ENCODE results near the gene CGB5. TPM values are rescaled to one million over a fixed set of nuclear protein-coding genes. Genes with fewer than 3 reads are reported as not detected.

The CGB5 gene
- total and polyA plus RNA-seq, 8 donors: not detected

GRCh38 chr19:49010453-49010852 is 33.2 kb upstream of the CGB5 start:
- no peak for DNase-seq
- intact Hi-C loops (cut with DNase I; ENCODE audit: low total_unique reads): no loop called here
- no peaks in the 10 kb centered on the region for H3K27me3 ChIP-seq
- no peaks in the 10 kb centered on the region for H3K4me1 ChIP-seq
- 89 to 93% (median 91%) methylated on average over 17 to 18 of the region's 18 CpGs for WGBS, 5 donors
- no peak overlapping the region for H3K27ac ChIP-seq
- no peaks in the 10 kb centered on the region for H3K9me3 ChIP-seq
- H3K4me3 ChIP-seq: no peak overlapping the region
- H3K36me3 ChIP-seq: peaks cover 42 to 98% (median 96%) of the 10 kb centered on the region in 4 donors
- TF ChIP-seq EP300 (IDR thresholded peaks at IDR 0.05) (no peak), POLR2AphosphoS5 (IDR thresholded peaks at IDR 0.05) (no peak), POLR2A (IDR thresholded peaks at IDR 0.05) (no peak)
- TF ChIP-seq, protein P1, sequence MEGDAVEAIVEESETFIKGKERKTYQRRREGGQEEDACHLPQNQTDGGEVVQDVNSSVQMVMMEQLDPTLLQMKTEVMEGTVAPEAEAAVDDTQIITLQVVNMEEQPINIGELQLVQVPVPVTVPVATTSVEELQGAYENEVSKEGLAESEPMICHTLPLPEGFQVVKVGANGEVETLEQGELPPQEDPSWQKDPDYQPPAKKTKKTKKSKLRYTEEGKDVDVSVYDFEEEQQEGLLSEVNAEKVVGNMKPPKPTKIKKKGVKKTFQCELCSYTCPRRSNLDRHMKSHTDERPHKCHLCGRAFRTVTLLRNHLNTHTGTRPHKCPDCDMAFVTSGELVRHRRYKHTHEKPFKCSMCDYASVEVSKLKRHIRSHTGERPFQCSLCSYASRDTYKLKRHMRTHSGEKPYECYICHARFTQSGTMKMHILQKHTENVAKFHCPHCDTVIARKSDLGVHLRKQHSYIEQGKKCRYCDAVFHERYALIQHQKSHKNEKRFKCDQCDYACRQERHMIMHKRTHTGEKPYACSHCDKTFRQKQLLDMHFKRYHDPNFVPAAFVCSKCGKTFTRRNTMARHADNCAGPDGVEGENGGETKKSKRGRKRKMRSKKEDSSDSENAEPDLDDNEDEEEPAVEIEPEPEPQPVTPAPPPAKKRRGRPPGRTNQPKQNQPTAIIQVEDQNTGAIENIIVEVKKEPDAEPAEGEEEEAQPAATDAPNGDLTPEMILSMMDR (IDR thresholded peaks at IDR 0.05): no peak

GRCh38 chr19:49011194-49011593 is 32.5 kb upstream of the CGB5 start:
- peaks cover 36 to 98% (median 96%) of the 10 kb centered on the region in 4 donors for H3K36me3 ChIP-seq
- no peak overlapping the region for H3K4me3 ChIP-seq
- H3K27me3 ChIP-seq: no peaks in the 10 kb centered on the region
- intact Hi-C loops (cut with DNase I; ENCODE audit: low total_unique reads): no loop called here
- no peaks in the 10 kb centered on the region for H3K4me1 ChIP-seq
- H3K9me3 ChIP-seq: no peaks in the 10 kb centered on the region
- TF ChIP-seq EP300 (IDR thresholded peaks at IDR 0.05) (no peak), POLR2A (IDR thresholded peaks at IDR 0.05) (no peak), POLR2AphosphoS5 (IDR thresholded peaks at IDR 0.05) (no peak)
- TF ChIP-seq, protein P1 (IDR thresholded peaks at IDR 0.05): no peak
- no peak overlapping the region for H3K27ac ChIP-seq
- DNase-seq: no peak
- 80 to 87% (median 85%) methylated on average over 7 to 17 of the region's 17 CpGs for WGBS, 5 donors

DNA sequence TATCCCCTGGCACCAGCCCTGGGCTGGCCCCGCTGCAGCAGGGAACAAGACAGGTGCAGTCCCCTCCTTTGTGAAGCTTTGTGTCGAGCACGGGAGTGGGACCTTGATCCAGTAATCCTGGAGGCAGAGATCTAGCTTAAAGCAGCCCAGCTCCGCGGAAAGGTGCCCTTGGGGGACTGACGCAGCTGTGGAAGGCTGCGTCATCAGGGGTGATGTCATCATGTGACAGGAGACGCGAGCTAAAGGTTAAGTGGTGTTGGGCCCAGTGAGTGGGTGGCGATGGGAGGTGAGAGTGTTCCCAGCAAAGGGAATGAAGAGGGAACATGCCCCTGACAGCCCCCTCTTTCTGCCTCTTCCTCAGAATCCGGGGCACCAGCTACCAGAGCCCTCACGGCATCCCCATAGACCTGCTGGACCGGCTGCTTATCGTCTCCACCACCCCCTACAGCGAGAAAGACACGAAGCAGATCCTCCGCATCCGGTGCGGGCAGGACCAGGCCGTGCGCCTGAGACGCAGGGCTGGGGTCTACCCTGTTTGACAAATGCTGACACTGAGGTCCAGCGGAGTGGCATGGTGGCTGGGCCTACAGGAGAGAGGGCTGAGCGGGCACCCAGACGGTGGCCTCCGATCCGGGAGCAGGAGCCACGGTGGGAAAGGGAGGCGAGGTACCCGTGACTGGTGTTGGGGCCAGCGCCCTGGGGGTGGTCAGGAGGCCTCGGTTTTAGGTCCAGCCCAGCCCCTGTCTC is 29.4 kb upstream of the CGB5 start:
- 92 to 95% (median 94%) methylated on average over 20 to 32 of the region's 32 CpGs for WGBS, 5 donors
- H3K9me3 ChIP-seq: no peaks in the 10 kb centered on the region
- H3K36me3 ChIP-seq: peaks cover 19 to 73% (median 71%) of the 10 kb centered on the region in 4 donors
- TF ChIP-seq EP300 (IDR thresholded peaks at IDR 0.05) (no peak), POLR2AphosphoS5 (IDR thresholded peaks at IDR 0.05) (no peak), POLR2A (IDR thresholded peaks at IDR 0.05) (no peak)
- TF ChIP-seq, protein P1 (IDR thresholded peaks at IDR 0.05): no peak
- H3K4me3 ChIP-seq: no peak overlapping the region
- H3K27ac ChIP-seq: no peak overlapping the region
- H3K27me3 ChIP-seq: peaks cover 0 to 18% (median 6%) of the 10 kb centered on the region in 3 donors
- H3K4me1 ChIP-seq: peaks cover 17 to 22% (median 20%) of the 10 kb centered on the region in 4 donors
- intact Hi-C loops (cut with DNase I; ENCODE audit: low total_unique reads): no loop called here
- no peak for DNase-seq

DNA sequence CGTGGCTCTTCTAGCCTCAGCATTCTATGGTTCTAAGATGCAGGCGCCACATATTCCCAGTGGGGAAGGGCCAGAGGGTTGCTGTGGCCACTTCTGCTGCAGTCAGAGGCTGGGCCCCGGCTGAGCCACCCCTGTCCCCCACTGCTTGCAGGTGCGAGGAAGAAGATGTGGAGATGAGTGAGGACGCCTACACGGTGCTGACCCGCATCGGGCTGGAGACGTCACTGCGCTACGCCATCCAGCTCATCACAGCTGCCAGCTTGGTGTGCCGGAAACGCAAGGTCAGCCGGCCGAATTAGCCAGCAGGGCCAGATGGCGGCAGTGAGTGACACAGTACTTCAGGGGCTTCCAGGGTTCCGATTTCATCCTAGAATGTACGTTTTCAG is 28.8 kb upstream of the CGB5 start:
- TF ChIP-seq POLR2A (IDR thresholded peaks at IDR 0.05) (no peak), POLR2AphosphoS5 (IDR thresholded peaks at IDR 0.05) (no peak), EP300 (IDR thresholded peaks at IDR 0.05) (no peak)
- TF ChIP-seq, protein P1 (IDR thresholded peaks at IDR 0.05): no peak
- no peak overlapping the region for H3K27ac ChIP-seq
- intact Hi-C loops (cut with DNase I; ENCODE audit: low total_unique reads): no loop called here

More for the DNA sequence above, 28.8 kb upstream of the CGB5 start:
- no peaks in the 10 kb centered on the region for H3K9me3 ChIP-seq
- peaks cover 0 to 24% (median 11%) of the 10 kb centered on the region in 3 donors for H3K27me3 ChIP-seq
- no peak for DNase-seq
- no peak overlapping the region for H3K4me3 ChIP-seq
- WGBS, 5 donors: 84 to 97% (median 93%) methylated on average over 7 to 18 of the region's 18 CpGs
- H3K36me3 ChIP-seq: peaks cover 16 to 67% (median 65%) of the 10 kb centered on the region in 4 donors
- H3K4me1 ChIP-seq: peaks cover 22 to 27% (median 25%) of the 10 kb centered on the region in 4 donors

Data from stomach (tissue), 9 donors.